Left renal pelvis (tissue), 4 donors: ENCODE data around the gene RBM20. TPM values are rescaled to one million over a fixed set of nuclear protein-coding genes. Genes with fewer than 3 reads are reported as not detected.
"Not testable (repeated sequence)": the region's sequence is repeated elsewhere in the genome, so short reads cannot be mapped to it uniquely, and the experiment has no call there.

Source experiments
- DNase-seq, 4 donors: peaks; one replicate each; pipeline ENCODE4 v3.0.0-alpha.2; 2013; ENCODE audit warnings: low read depth in 4 of 4, low spot score in 3 of 4
- polyA plus RNA-seq, 4 donors: library from polyadenylated mRNA; unstranded; fragments of 120-200 nt; gene quantifications; one replicate each; pipeline ENCODE4 v1.2.1, GENCODE V29; 2013; ENCODE audit not compliant: insufficient read length in 4 of 4

The RBM20 gene
- polyA plus RNA-seq, 4 donors: 2.1 to 7.0 (median 5.1) TPM

DNA sequence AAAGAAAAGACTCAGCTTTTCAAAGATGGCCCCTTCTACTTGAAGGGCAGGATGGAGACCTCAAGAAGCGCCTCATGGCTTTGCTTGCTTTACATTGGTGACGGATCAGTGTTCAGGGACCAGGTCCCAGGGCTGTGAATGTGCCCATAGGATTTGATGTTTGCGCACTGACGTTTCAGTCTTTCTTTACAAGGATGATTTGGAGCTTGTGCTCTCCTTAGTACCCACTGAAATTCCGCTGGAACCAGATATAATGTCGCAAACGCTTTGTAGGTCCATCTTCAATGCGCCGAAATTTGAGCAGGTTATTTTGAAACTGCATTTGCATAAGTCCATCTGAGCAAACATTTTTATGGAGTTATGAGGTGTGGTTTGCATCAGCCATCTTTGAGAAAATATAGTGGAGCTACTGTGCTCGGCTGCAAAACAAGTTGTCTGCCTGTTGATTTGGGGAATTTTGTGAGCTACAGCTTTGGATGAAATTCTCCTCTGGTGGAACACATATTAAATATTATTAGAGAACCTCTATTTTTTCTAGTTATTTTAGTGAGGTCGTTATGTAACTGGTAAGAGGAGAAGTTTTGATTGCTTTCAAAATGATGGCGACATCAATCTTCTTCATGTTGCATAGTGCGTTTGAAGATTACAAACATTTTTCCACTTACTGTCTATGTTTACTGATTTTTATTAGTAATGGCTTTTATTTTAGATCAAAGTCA, 2.4 kb downstream of the RBM20 start:
- DNase-seq: no peak

DNA sequence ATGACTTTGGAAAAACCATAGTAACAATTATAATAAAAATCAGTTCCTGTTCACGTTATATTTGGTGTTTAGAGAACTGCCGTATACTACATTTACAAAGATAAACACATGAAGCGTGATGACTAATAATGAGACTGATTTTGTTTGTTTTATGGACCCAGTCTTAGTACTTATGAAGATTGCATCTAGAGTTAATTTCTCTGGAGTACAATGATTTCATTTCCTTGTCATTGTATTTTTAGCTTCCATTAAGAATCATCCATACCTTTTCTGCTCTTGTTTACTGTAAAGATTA, 2.9 kb downstream of the RBM20 start:
- DNase-seq: no peak

DNA sequence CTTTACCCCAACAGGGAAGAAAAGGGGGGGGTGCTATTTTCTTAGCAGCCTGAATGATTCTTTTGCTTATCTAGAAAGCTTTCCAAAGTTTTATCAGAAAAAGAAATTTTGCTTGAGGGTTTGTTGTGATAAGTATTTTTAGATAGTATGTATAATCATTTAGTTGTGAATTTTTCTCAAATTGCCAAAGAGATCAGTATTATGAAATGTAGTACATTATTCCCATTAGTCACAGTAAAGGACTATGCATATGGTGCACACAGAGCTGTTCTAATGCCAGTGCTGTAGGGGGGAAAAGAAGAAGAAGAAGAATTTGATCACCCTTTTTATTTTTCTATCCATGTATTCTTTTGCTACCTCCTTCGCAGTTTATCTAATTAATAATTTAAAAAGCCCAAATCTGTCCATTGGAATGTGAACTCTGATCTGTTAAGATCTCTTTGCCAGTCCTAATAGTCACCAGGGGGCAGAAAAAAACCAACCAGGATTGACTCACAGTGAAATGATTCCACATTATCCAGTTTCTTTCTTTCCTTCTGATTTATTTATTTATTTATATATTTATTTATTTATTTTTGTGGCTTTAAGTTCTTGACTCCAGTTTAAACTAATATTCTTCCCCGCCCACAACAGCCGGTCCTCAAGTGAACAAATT, 4.7 kb downstream of the RBM20 start:
- no peak for DNase-seq

DNA sequence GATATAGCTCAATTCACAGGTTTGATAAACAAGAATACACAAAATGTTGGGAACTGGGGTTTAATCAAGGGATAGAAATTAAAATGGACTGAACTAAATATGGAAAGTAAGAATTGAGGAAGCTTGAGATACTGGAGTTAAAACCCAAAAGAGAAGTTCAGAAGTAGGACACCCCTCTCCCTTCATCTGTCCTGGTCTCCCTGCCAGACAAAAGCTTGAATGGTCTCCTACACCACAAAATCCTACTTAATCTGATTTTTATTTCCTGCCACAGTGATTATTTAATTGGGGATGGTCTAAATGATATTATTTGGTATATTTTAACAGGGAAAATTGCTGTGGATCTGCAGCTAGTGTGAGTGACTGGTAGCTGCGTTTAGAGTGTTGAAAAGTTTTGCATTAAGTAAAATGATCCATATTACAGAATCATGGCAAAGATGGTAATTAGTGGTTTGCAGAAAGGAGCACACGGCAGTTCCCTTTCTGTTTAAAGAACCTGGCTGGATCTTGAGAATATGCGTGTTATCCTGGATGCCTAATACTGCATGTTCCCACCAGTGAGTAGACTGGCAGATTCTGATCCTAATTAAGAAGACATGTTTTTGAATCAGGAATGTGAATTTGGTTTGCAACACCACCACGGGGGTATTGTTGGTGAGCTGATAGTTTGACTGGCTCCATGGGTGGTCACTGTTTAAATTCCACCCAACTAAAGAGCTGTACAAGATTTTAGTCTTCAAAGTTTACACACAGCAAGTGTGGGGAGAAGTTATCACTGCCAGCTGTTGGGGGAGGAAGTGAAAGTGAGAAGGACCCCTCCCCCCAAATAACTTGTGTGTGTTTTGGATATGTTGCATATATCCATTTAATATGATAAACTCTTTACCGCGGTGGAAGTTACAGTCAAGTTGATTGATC, 5.5 kb downstream of the RBM20 start:
- no peak for DNase-seq

DNA sequence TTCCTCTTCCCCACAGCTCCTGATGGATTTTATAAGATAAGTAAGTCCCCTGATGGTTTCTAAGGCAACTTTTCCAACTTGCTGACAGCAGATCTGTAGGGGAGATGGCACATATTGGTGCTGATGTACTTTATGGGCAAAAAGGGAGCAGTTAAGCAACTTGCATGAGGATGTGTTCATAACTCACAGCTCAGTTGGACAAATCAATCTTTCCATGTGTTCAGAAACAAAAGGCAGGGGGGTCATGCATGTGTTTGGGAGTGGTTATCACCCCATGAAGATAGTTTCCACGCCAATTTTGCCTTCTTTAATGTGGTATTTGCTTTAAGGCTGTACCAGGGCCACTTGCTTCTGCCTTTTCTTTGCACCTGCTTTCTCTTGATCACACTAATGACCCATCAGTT, 6.1 kb downstream of the RBM20 start:
- DNase-seq: no peak

DNA sequence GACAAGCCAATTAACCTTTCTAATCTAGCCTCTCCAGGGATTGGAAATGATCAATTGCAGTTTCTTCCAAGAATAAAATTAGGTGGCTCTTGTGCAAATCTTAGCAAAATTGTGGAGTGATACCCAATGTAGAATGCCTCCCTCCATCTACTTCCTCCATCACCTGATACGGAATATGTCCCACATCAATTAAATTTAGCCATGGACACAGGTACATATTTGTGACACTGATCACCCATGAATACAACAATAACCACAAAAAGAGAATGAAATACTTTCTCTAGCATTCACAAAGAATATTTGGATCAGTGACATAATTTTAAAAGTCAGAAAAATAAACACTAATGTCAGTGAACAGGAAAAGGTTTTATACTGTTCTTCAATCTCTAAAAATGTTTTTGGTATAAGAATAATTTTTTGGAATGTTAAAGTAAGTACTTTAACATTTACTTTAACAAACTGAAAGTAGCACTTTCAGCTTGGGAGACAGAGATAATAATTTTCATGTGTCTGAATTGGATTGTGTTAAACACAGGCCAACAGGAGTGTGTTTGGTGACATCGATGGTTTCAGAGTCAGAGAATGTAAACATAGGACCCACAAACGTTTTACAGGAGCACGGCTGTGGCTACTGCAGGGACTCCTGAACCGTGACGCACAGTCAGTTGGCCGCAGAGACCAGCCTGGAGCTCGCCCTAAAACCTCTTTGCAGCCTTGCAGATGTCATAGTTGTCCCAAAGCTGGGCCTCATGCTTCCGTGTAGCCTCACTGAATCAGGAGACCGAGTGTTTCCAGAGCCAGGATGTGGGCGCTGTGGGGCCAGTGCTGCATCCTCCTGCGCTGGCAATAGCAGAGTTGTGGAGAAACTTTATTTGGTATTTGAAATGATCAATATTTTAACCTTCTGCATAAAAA, 7.2 kb downstream of the RBM20 start:
- DNase-seq: no peak

DNA sequence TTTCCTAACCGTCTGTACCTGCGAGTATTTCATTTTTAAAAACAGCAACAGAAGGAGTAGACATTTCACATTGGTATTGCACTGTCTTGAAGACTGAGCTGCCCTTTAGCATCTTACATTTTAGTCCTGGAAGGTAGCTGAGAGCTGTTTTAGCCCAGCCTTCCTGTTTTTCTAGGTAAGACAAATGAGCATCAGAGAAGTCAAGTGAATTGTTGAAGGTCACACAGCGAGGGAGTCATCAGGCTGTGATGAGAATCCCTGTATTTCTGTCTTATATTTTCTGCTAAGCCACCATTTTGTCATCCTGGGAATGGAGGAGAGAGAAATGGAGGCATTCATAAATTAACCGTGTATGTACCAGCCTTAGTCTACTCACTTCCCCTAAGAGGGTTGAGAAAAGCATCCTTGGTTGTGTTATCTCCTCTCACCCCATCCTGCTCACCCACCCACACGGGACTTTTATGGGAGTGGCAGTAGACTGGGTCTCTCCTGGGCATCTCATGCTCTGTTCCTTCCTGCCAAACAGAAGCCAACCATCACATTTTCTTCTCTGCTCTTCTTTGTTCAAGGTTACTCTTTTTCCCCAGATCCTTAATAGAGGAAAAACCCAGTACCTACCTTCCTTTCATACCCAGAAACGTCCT, 8.5 kb downstream of the RBM20 start:
- no peak for DNase-seq

DNA sequence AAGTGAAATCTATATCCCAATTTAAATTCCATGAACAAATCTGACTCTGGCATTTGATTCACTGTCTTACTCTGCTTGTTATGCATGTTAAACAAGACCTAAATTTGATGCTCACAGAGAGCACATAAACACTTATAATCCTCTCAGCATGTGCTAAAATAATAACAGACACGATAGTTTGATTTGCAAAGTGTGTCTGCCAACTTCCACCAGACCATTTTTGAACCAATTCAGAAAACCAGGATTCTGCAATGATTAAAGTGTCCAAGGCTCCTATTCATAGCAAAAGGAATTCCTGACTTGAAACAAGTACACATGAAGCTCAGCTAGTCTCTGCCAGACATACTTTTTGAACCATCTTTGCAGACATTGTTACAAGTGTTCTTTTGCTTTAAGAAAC, 11.2 kb downstream of the RBM20 start:
- DNase-seq: no peak

DNA sequence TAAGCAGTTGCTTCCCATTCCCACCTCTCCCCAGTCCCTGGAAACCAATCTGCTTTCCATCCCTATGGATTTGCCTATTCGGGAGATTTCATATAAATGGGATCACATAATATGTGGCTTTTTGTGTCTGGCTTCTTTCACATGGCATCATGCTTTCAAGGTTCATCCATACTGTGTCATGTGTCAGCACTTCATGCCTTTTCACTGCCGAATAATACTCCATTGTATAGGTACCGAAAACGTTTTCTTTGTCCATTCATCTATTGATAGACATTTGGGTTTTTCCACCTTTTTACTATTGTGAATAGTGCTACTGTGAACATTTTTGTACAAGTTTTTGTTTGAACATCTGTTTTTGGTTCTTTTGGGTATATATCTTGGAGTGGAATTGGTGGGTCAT, 12.5 kb downstream of the RBM20 start:
- no peak for DNase-seq

DNA sequence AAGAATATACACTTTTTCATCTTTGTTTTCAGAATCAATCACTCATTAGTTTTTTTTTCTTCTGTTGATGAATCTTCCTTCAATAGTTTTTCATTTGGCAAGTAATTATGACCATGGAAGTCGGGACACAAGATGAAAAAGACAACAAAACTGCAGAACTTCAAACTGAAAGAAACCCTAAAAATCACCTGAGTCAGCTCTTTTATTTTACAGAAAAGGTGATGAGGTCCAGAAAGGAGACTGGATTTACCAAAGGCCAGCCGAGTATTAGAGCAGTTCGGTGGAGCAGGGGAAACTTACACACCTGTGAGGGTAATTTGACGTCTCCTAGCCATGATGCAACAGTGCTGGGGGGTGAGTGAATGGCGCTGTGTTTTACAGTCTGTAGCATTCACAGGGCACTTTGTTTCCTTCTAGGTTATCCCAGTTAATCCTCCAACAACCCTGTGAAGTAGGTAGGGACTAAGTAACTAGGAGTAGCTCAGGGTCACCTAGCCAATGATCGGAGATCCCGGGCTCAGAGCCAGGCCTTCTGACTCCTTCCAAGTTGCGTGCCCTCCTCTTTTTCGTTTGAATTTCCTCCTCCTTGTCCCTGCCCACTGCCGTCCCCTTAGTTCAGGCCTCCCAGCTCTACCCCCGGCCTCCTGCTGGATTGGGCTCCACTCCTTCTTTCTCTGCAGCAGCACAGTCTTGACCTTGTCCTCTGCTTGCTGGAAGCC, 14.0 kb downstream of the RBM20 start:
- DNase-seq: no peak

DNA sequence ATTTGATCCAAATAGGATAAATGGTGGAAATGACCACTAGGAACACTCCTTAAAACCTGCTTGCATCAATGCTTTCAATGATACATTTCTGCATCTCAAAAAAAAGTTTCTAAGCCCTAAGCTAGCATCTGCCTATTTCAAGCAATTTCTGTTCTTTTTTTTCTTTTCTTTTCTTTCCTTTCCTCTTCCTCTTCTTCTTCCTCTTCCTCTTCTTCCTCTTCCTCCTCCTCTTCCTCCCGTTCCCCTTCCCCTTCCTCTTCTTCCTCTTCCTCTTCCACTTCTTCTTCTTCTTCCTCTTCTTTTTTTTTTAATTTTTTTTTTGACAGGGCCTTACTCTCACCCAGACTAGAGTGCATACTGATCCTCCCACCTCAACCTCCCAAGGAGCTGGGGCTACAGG, 15.4 kb downstream of the RBM20 start:
- no peak for DNase-seq

DNA sequence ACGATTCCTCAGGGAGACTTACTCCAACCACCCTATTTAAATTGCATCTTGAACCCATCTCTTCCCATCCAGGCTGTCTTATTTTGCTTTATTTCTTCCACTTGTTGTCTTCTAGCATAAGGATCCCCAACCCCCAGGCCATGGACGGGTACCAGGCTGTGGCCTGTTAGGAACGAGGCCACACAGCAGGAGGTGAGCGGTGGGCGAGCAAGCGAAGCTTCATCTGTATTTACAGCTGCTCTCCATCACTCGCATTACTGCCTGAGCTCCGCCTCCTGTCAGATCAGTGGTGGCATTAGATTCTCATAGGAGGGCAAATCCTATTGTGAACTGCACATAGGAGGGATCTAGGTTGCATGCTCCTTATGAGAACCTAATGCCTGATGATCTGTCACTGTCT, 16.2 kb downstream of the RBM20 start:
- not testable (repeated sequence) for DNase-seq

DNA sequence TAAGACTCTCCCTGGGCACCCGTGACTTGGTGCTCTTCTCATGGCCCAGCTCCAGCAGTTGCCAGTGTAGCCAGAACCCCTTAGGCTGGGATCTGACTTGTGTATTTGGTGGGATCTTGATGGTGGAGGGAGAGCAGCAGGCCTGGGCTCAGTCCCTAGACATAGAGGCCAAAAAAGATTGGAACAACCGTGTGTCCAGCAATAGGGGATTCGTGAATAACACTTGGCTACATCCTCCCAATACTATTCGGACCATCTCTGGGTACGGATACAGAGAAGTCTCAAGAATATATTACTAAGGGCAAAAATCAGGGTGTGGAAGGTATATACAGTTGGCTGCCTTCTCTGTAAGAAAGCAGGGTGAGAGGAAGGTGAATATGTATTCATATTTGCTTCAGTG, 17.2 kb downstream of the RBM20 start:
- DNase-seq: no peak

DNA sequence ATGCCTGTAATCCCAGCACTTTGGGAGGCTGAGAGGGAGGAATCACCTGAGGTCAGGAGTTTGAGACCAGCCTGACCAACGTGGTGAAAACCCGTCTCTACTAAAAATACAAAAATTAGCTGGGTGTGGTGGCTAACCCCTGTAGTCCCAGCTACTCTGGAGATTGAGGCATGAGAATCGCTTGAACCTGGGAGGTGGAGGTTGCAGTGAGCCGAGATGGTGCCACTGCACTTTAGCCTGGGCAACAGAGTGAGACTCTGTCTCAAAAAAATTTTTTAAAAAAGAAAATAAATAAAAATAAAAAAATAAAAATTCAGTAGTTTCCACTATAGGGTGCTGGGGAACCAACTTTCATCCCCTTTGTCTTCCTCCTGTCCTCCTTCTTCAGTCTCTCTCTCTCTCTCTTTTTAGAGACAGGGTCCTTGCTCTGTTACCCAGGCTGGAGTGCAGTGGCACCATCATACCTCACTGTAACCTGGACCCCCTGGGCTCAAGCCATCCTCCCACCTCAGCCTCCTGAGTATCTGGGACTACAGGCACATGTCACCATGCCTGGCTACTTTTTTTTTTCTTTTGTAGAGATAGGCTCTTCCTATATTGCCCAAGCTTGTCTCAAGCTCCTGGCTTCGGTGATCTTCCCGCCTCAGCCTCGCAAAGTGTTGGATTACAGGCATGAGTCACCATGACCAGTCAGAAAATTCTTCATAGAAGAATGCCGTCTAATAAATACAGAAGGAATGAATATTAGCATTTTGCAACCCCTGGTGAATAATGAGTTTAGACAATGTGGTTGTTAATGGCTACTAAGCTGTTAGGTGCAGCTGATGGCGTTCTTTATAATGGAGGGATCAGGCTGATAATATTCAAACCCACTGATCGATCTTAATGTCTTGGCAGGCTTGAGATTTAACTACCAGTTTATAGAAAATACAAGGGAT, 20.6 kb downstream of the RBM20 start:
- DNase-seq: no peak

DNA sequence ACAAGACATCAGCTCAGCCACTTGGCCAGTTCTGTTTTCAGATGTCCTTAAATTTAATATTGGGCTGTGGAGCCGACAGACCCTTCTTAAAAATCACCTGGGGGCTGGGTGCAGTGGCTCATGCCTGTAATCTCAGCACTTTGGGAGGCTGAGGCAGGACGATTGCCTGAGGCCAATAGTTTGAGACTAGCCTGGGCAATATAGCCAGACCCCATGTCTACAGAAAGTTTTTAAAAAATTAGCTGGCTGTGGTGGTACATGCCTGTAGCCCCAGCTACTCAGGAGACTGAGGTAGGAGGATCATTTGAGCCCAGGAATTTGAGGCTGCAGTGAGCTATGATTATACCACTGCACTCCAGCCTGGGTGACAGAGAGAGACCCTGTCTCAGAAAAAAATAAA, 22.1 kb downstream of the RBM20 start:
- not testable (repeated sequence) for DNase-seq

DNA sequence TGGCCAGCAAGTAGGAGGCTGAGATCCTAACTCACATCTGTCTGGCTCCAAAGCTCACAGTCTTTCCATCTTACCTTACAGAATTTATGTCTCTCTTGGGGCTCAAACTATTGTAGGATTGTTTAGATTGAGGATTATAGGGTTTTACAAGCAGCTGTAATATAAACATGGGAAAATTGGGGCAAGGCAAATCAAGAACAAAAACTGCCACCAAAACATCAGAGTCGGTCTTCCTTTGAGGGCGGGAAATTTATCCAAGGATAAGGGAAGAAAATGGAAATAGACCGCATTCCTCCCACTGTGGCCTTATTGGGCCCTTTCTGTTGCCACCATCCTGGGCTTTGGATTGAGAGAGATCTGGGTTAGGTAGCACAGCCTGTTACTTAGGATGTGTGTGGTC, 22.5 kb downstream of the RBM20 start:
- DNase-seq: no peak

DNA sequence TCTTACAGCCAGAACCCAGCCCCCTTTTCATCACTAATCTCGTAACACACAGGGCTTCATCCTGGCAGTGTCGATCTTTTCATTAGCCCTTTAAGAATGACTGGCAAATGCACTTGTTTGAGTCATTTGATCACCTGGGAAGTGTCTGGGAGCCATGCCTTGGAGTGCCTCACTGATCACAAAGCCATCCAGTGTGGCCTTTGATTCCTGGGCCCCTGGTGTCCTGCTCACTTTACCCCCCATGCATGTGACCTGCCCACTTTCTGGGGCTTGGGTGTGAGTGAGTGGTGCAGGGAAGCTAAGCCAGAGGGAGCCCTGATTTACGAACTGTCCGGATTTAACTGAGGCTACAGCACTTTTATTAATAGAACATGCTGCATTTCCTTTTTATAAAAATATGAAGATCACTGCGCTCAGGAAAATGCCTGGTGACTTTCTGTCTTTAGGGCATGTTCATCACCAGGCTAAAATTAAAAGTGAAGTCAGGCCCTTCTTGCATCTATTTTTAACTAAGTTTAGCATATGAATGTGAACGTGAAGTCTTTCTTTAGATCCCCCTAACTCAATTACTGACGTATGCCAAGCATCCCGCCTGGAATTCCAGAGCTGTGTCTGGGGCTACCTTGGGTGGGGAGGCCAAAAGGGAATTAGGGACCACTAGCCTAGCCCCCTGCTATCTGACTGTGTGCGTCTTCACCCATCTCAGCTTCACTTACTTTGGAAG, 23.6 kb downstream of the RBM20 start:
- DNase-seq: no peak

DNA sequence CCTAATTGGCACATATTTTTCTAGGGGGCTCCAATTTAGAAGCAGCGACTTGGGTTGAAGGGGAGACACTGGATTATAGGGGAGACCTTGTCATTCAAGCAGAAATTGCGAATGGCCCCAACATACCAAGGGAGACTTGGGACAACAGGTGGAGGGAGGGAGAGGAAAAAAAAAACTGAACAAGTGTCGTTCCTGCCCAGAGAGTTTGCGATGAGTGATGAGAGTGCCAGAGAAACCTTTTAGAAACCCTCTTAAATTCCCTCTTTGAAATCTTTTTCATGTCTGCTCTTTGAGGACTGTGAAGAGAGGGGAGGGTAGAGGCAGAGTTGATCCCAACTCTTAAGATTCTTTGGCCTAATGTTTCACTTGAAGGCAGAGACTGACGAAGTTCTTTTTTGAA, 24.3 kb downstream of the RBM20 start:
- DNase-seq: no peak
